HuH-7.5 (cell line): Measurements from ENCODE around the gene UACA.

ENCODE experiments used
- DNase-seq: peaks from one replicate; pipeline ENCODE4 v3.0.0; 2011; ENCODE audit warnings: low spot score

The UACA gene

GRCh38 chr15:70712271-70712670 is 51.1 kb downstream of the UACA start:
- DNase-seq = no peak

DNA sequence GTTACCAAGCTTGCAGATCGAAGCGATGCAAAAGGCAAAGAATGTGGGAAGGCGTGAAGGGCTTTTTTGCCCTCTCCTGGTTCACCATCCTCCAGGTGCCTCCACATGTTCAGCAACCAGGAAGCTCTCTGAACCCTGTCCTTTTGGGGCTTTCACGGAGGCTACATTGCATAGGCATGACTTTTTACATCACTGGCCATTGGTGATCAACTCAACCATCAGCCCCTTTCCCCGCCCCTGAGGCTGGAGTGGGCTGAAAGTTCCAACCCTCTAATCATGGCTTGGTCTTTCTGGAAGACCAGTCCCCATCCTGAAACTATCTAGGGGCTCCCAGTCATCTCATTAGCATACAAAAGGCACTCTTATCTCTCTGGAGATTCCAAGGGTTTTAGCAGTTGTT is 52.6 kb downstream of the UACA start:
- no peak for DNase-seq

GRCh38 chr15:70708839-70709238 is 54.5 kb downstream of the UACA start:
- DNase-seq = no peak

DNA sequence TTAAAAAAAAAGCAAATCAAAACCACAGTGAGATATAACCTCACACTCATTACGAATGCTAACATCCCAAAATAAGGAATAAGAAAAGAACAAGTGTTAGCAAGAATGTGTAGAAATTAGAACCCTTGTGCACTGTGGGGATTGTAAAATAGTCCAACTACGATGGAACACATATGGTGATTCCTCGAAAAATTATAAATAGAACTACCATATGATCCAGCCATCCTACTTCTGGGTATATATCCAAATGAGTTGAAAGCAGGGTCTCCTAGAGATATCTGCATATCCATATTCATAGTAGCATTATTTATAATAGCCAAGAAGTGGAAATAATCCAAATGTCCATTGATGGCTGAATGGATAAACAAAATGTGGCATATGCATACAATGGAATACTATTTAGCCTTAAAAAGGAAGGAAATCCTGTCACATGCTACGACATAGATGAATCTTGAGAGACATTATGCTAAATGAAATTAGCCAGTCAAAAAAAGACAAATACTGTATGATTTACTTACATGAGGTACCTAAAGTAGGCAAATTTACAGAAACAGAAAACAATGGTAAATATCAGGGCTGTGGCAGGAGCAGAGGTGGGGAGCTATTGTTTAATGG is 55.6 kb downstream of the UACA start:
- no peak for DNase-seq

GRCh38 chr15:70704731-70705130 is 58.6 kb downstream of the UACA start:
- no peak for DNase-seq

GRCh38 chr15:70704166-70704565 is 59.2 kb downstream of the UACA start:
- DNase-seq = peak; percentile 25

GRCh38 chr15:70703096-70703878 is 60.1 kb downstream of the UACA start:
- DNase-seq = no peak

- DNase-seq = no peak
Measured at GRCh38 chr15:70702584-70702983, 60.8 kb downstream of the UACA start.

- DNase-seq = no peak
Measured at GRCh38 chr15:70701891-70702568, 61.3 kb downstream of the UACA start.

- DNase-seq = no peak
Measured at GRCh38 chr15:70701171-70701570, 62.2 kb downstream of the UACA start.

DNA sequence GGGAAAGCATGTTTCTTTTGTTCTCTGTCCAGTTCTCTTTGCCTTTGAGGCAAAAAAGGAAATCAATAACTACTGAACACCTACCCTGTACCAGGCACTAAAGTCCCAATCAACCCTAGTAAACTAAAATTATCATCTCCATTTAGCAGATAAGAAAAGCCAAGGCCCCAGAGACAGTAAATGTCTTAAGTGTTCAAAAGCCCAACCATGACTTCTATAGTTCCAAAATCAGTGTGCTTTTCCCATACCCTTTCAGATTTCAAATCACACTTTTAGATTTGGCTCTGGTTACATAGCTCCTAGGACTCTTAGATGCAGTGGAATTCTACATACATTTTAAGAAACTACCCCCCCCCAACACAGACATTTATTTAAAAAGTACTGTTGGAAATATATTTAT is 63.5 kb downstream of the UACA start:
- DNase-seq = no peak

- DNase-seq = no peak
Measured at GRCh38 chr15:70698836-70699390, 64.4 kb downstream of the UACA start.

- no peak for DNase-seq
Measured at GRCh38 chr15:70698426-70698825, 64.9 kb downstream of the UACA start.

DNA sequence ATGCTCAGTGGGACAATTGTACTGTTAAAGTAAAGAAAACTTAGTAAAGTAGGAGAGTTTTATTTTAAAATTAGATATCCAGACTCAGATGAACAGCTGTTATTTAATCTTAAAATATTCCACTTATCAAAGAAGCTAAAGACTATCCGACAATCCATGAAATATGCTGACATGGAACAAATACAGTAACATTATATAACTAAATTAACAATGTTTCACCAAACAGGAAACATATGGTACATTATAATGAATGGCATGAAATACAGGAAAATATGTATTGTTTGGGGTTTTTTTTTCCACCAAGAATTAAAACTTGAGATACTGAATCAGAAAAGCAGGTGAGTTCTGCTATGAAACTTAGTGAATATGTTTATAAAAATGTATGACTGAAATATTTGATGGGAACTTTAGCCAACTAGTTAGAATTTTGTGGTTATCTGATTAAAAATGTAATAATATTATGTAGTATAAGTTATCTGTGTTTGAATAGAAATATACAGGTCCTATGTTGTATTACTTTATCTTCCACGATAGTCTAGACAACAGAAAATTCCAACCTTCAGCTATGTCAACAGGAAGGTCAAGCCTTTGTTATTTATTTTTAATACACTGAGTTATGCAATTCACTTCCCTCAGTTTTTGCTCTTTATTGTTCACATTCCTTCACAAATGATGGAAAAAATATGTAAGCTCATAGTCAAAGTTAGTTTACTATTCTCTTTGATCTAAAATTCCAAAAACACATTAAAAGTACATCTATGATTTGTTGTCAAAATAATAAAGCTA is 72.7 kb downstream of the UACA start:
- no peak for DNase-seq

GRCh38 chr15:70690021-70690420 is 73.3 kb downstream of the UACA start:
- DNase-seq = no peak

- no peak for DNase-seq
Measured at GRCh38 chr15:70687482-70687881, 75.9 kb downstream of the UACA start.

- no peak for DNase-seq
Measured at GRCh38 chr15:70680817-70681216, 82.5 kb downstream of the UACA start.

DNA sequence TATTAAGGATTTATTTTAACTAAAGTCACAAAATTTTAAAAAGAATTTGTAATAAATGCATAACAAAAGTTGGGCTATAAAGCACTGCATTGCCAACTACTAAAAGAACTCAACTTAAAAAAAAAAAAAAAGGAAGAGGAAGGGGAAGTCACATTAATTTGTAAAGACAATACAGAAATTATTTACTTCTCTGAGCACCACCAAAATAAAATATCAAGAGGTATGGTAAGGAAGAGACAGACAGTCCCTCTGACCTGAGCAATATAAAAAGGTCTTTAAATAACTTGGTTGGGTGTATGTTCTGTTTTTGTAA is 83.5 kb downstream of the UACA start:
- DNase-seq = no peak

DNA sequence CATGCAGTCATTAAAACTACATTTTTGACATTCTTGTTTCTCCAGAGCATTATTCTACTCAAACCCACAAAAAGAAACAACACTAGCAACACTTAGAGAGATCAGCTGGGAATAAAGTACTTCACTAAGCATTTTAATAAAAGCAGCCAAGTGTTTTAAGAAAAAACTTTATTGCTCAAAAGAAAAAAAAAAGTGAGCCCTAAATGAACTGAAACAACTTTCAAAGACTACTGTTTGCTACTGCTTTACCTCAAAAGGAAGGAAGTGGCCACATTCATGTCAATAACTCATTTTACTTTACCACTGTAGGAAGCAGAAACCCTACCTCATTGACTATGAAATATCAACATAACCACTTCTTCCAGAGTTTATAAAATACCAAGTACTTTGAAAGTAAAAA is 91.3 kb downstream of the UACA start:
- DNase-seq = no peak

GRCh38 chr15:70670680-70671079 is 92.7 kb downstream of the UACA start:
- no peak for DNase-seq

DNA sequence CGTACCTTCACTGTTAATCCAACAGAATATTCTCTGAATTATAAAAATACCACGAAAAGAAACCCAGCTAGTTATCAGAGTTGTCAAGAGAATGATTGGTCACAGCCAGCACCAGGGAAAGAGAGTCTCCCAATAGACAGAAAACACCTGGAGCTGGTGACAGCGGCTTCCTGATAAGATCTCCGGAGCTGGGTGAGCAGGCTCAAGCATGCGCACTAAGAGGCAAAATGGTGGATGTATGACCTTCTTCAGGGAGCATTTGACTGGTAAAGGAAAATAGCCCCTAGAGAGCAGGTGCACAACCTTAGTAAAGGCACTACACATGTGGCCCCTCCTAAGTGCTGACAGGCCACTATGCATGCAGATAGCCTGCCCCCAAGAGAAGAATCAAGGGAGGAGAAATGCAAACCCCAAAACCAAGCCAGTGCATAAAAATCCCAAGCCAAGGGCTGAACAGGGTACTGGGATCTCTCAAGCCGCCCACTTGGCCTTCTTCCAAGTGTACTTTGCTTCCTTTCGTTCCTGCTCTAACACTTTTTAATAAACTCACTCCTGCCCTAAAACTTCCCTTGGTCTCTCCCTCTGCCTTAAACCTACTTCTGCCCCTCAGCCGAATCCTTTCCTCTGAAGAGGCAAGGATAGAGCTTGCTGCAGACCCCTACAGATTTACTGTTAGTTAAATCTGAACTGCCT is 93.2 kb downstream of the UACA start:
- no peak for DNase-seq
